ENCODE measurements around the gene ETV6. TPM values are rescaled to one million over a fixed set of nuclear protein-coding genes. Genes with fewer than 3 reads are reported as not detected.

ETV6 gene
- total RNA-seq, 4 donors from 2014 or later = 17.7 to 27.1 (median 25.0) TPM

- H3K4me3 ChIP-seq (ENCODE audit: low read depth, poor library complexity, severe bottlenecking) = no peak overlapping the region
- TF ChIP-seq, protein P1, sequence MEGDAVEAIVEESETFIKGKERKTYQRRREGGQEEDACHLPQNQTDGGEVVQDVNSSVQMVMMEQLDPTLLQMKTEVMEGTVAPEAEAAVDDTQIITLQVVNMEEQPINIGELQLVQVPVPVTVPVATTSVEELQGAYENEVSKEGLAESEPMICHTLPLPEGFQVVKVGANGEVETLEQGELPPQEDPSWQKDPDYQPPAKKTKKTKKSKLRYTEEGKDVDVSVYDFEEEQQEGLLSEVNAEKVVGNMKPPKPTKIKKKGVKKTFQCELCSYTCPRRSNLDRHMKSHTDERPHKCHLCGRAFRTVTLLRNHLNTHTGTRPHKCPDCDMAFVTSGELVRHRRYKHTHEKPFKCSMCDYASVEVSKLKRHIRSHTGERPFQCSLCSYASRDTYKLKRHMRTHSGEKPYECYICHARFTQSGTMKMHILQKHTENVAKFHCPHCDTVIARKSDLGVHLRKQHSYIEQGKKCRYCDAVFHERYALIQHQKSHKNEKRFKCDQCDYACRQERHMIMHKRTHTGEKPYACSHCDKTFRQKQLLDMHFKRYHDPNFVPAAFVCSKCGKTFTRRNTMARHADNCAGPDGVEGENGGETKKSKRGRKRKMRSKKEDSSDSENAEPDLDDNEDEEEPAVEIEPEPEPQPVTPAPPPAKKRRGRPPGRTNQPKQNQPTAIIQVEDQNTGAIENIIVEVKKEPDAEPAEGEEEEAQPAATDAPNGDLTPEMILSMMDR (IDR thresholded peaks at IDR 0.05) = no peak
- TF ChIP-seq POLR2A (IDR thresholded peaks at IDR 0.05) = no peak
- WGBS, 2 donors = 92 to 96% methylated on average over 2 of the region's 2 CpGs
- DNase-seq (ENCODE audit: low spot score in 2 of 2) = no peak
- intact Hi-C loops (cut with DNase I; ENCODE audit: low total_unique reads) = no loop called here
Measured at GRCh38 chr12:11732715-11733114, 83.2 kb downstream of the ETV6 start.

- WGBS, 2 donors = 82% methylated on average over 5 of the region's 5 CpGs
- intact Hi-C loops (cut with DNase I; ENCODE audit: low total_unique reads) = no loop called here
- no peak overlapping the region for H3K4me3 ChIP-seq (ENCODE audit: low read depth, poor library complexity, severe bottlenecking)
- no peak for DNase-seq (ENCODE audit: low spot score in 2 of 2)
- TF ChIP-seq, protein P1 (IDR thresholded peaks at IDR 0.05) = no peak
- TF ChIP-seq POLR2A (IDR thresholded peaks at IDR 0.05) = no peak
Measured at GRCh38 chr12:11734580-11735180, 85.2 kb downstream of the ETV6 start.

DNA sequence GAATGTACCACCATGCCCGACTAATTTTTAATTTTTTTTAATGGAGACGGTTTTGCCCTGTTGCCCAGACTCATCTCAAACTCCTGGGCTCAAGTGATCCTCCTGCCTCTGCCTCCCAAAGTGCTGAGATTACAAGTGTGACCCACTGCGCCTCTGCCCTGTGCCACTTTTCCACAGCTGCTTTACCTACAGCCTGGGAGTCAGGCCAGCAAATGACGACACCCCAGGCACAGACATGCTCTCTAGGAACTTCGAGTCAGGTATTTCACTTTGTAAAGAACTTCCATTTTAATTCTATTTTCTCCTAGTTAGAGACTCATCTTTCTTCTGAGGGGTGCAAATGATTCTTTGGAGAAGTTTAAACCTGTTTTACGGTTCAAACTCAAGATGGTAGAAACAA is 89.0 kb downstream of the ETV6 start:
- 60 to 75% methylated on average over 6 of the region's 6 CpGs for WGBS, 2 donors
- intact Hi-C loops (cut with DNase I; ENCODE audit: low total_unique reads) = no loop called here
- no peak overlapping the region for H3K4me3 ChIP-seq (ENCODE audit: low read depth, poor library complexity, severe bottlenecking)
- no peak for DNase-seq (ENCODE audit: low spot score in 2 of 2)
- TF ChIP-seq, protein P1 (IDR thresholded peaks at IDR 0.05) = no peak
- no peak for TF ChIP-seq POLR2A (IDR thresholded peaks at IDR 0.05)

- TF ChIP-seq POLR2A (IDR thresholded peaks at IDR 0.05) = no peak
- TF ChIP-seq, protein P1 (IDR thresholded peaks at IDR 0.05) = no peak
- intact Hi-C loops (cut with DNase I; ENCODE audit: low total_unique reads) = no loop called here
- no peak for DNase-seq (ENCODE audit: low spot score in 2 of 2)
Measured at GRCh38 chr12:11739980-11740577, 90.6 kb downstream of the ETV6 start.

DNA sequence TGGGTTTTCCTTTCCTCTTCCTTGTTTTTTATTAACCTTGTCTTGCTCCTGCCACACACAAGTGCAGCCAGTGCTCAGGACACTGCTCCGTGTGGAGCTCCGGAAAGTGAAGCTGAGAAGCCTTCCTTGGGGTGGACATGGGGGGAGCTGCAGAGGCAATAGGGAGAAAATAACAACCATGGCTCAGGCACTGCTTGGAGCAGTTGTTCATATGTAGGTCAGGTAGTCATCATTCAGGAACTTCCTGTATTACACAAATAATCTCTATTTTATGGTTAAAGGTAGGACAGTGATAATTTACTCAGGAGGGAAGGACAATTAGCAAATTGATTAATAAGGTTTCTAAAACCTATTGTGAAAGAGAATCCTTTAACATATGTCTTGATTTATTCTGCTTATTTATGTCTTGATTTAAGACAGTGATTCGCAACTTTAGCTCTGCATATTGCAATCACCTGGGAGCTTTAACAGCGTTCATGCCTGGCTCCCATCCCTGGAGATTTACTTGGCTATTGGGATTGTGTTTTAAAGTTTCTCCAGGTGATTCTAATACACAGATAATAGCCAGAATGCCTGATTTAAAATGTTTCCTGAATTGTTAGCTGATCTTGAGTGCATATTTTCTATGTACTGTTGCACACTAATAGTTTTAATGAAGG is 92.1 kb downstream of the ETV6 start:
- 73 to 74% methylated on average over 4 of the region's 4 CpGs for WGBS, 2 donors
- no peak for DNase-seq (ENCODE audit: low spot score in 2 of 2)
- TF ChIP-seq POLR2A (IDR thresholded peaks at IDR 0.05) = no peak
- TF ChIP-seq, protein P1 (IDR thresholded peaks at IDR 0.05) = no peak
- no peak overlapping the region for H3K4me3 ChIP-seq (ENCODE audit: low read depth, poor library complexity, severe bottlenecking)
- intact Hi-C loops (cut with DNase I; ENCODE audit: low total_unique reads) = no loop called here

More at GRCh38 chr12:11739980-11740577, 90.6 kb downstream of the ETV6 start:
- WGBS, 2 donors = 62 to 68% methylated on average over 9 of the region's 9 CpGs
- H3K4me3 ChIP-seq (ENCODE audit: low read depth, poor library complexity, severe bottlenecking) = no peak overlapping the region

All from lower leg skin (tissue), 4 donors.